Stimulated activated CD4-positive, alpha-beta T cell treated with anti-CD3 and anti-CD28 coated beads, Interleukin-1b, Interleukin-23, amount 100 ng/mL, for 48 hours (primary cell): Measurements from ENCODE around the gene NOXA1.
"Not testable (repeated sequence)": the region's sequence is repeated elsewhere in the genome, so short reads cannot be mapped to it uniquely, and the experiment has no call there.

Experiments used
- DNase-seq: peaks from one replicate; pipeline ENCODE4 v3.0.0-alpha.2; 2020

The NOXA1 gene

GRCh38 chr9:137422604-137423513, at the start of gene NOXA1, which contains the start of gene EXD3:
TSS of gene NOXA1 (plus strand) at chr9:137423393. CDS start at chr9:137423530, 137 bp downstream.
TSS of gene EXD3 (minus strand) at chr9:137423162. CDS start at chr9:137395357, 27,805 bp downstream.
- DNase-seq: peak; percentile 95

DNA sequence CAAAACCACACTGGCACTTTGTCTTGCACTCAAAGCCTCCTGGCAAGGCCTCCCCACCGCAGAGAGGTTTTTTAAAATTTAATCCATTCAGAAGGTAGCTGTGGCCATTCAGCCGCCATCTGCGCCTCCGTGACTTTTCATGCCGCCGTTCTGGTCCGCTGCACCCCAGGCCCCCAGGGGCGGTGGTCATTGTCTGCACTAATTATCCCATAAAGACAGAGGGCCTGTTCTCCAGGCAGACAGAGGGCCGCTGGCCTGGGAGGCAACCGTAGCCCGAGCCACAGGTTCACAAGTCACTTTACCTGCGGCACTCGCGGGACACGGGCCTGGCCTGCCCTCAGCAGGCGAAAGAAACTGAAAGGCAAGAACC, 49.6 kb upstream of the NOXA1 start:
- DNase-seq: no peak

- DNase-seq: peak; percentile 0
Observed at GRCh38 chr9:137374131-137374845, 48.9 kb upstream of the NOXA1 start.

- DNase-seq: no peak
Observed at GRCh38 chr9:137375321-137376058, 47.7 kb upstream of the NOXA1 start.

DNA sequence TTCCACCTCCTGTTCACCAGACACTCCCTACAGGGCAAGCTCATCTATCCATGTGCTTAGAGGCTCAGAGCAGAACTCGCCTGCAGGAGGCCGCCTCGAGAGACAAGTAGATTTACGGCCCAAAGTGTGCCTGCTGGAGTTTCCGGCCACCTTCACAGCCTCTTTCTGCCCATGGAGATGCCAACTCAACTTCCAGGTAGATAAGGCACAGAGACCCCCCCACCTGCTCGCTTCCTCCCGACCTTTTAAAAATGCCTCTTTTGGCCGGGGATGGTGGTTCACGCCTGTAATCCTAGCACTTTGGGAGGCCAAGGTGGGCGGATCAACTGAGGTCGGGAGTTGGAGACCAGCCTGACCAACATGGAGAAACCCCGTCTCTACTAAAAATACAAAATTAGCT, 46.8 kb upstream of the NOXA1 start:
- no peak for DNase-seq

- DNase-seq: not testable (repeated sequence)
Observed at GRCh38 chr9:137378688-137379410, 44.3 kb upstream of the NOXA1 start.

- no peak for DNase-seq
Observed at GRCh38 chr9:137379761-137380161, 43.4 kb upstream of the NOXA1 start.

DNA sequence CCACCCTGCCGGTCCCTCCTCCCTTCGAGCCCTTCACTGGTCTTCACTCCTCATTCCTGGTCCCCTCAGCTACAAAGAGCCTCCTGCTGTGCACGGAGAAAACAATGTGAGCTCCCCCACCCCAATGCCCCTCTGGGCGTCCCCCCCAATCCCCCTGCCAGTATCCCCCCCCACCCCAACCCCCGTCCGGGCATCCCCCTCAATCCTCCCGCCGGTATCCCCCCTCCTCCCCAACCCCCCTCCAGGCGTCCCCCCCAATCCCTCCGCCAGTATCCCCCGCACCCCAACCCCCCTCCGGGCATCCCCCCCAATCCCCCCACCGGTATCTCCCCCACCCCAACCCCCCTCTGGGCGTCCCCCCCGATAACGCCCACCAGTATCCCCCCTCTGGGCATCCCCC, 43.0 kb upstream of the NOXA1 start:
- DNase-seq: no peak

- DNase-seq: no peak
Observed at GRCh38 chr9:137380606-137381005, 42.6 kb upstream of the NOXA1 start.

GRCh38 chr9:137381501-137382443, 41.4 kb upstream of the NOXA1 start:
- DNase-seq: no peak

- DNase-seq: no peak
Observed at GRCh38 chr9:137382444-137383080, 40.6 kb upstream of the NOXA1 start.

- DNase-seq: no peak
Observed at GRCh38 chr9:137383081-137383783, 40.0 kb upstream of the NOXA1 start.

DNA sequence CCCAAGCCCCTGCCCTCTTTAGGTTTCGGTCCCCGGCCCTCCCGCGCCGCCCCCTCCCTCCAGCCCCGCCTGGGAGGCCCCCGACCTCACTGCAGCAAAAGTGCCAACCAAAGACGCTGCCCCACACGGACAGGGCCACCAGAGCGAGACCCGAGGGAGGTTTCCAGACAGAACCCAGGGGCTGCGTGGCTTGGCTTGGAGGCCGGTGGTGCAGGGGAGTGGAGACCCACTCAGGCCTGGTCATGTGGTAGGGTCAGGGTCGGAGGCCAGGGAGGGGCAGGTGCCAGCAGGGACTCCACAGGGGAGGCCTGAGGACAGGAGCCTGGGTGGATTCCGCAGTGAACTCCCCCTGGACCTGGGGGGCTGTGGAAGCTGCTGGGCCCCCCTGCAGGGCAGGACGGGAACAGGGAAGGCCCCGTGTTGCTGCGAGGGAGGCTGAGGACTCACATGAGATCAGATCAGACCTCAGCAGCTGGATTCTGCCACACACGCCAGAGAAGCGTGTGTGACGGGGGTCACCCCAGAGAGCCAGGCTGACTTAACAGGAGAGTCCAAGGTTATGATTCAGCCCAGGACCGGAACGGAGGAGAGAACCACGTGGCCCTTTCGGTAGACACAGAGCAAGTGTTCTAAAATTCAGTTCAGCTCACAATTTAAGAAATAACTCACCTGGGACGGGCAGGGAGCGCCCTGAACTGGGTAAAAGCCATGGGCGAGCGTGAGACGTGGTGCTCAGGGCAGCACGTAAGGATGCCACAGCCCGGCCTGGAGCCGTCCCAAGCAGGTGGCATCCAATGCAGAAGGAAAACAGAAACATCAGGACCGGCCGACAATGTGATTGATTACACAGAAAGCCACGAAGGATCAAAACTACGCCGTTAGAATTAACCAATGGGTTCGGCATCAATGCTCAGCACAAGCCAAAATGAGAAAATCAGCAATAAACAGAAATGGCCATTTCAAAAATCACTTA, 39.1 kb upstream of the NOXA1 start:
- no peak for DNase-seq

DNA sequence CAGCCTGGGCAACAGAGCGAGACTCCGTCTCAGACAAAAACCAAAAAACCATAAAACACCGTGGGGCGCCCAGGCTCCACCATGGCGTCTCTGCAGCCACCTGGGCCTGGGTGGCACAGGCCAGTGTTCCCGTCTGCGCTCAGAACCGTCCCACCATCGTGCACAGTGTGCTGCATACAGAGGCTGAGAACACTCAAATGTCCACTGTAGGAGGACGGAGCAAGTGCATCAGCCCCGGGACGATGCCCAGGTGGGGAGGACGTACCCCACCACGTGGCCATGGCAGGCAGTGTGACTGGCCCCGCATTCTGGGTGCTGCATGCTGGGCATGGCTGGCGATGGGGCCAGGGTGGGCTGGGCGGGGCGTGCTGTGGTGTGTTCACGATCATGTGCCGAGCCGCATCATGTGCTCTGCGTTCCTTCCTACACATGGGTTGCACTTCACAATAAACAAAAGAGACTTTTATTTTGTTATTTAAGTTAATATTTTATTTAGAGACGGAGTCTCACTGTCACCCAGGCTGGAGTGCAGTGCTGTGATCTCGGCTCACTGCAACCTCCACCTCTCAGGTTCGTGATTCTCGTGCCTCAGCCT, 38.0 kb upstream of the NOXA1 start:
- DNase-seq: no peak

GRCh38 chr9:137386507-137387113, 36.6 kb upstream of the NOXA1 start:
- DNase-seq: not testable (repeated sequence)

DNA sequence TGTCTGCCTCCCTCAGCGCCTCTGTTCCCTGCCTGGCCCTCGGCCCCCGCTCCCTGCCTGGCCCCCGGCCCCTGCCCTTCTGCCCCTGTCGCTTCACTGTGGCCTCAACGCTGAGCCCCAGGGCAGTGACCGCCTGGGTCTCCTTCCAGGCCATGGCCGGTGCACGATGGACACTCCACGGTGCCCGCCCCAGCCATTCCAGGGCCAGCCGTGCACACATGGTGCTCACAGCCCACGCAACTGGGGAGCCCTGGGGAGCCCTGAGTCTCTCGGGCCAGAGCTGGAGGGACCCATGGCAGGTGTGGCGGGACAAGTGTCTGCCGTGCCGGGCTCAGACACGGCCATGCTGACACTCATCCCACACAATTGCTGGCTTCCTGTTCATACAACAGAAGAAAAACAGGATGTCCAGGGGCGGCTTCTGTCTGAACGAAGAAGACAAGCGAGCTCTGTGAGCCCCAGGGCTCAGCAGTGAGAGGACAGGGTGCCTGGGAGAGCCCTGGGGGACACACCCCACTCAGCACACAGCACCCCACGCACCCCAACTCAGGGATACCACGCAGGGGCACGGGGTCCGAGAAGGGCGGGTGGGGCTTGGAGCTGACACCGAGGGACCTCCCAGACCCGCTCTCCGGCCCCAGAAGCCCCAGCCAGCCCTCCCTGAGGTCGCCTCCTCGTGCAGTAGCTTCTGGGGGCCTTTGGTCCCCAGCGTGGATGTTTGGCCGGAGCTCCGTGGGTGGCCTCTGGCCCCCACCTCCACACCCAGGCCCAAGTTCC, 35.9 kb upstream of the NOXA1 start:
- DNase-seq: peak; percentile 21

DNA sequence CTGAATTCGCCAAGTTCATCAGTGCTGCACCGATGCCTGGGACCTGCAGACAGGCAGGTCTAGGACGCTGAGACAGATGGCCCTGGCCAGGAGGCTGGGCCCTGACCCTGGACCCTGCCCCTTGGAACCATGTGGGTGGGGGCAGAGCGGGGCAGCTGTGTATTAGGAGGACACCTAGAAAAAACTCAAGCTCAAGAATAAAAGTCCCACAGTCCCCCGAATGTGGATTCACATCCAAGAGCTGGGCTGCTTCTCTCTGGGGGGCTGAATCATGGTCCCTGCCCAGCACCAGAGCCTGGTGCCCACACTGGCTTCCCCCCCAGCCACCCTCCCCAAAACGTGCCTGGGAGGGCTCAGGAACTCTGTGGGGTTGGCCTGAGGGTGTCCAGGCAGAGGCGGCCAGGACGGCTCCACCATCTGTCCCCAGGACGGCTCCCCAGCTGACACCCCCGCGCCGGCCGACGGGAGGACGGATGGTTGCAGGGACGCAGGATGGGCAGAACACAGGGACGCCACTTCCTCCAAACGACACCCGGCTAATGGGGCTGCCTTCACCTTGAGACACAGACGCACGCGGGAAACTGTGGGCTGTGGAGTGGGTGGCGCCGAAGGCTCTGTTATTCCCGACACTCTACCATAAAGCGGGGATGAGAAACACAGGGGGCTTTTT, 35.2 kb upstream of the NOXA1 start:
- no peak for DNase-seq
